H1 (cell line): ENCODE data around the gene PJA1.

Source experiments
- ATF2 ChIP-seq: IDR thresholded peaks from 2 replicates; pipeline ENCODE4 v1.6.1; 2012; ENCODE audit warnings: low read length, inconsistent platforms
- CTCF ChIP-seq, 3 experiments: IDR thresholded peaks; 1 replicate in 2 of 3; 2 replicates in 1 of 3; pipeline versions ENCODE4 v1.5.1 to v1.6.1; 2011; ENCODE audit warnings: low read length in 3 of 3, mild to moderate bottlenecking in 3 of 3, inconsistent platforms in 2 of 3, low read depth in 1 of 3, moderate library complexity in 1 of 3; ENCODE audit not compliant: insufficient read depth in 1 of 3; ENCODE audit errors: control extremely low read depth in 1 of 3
- KDM1A ChIP-seq: fragments of 200-600, 300-600 bp; sonication (generic); IDR thresholded peaks from 2 replicates; pipeline ENCODE4 v1.7.1; 2016; ENCODE audit warnings: mild to moderate bottlenecking, low read length, borderline replicate concordance
- MAX ChIP-seq: IDR thresholded peaks from 2 replicates; pipeline ENCODE4 v1.6.1; 2012; ENCODE audit warnings: inconsistent platforms
- POLR2A ChIP-seq, 2 experiments: IDR thresholded peaks; 1 replicate in 1 of 2; 2 replicates in 1 of 2; pipeline ENCODE4 v1.6.1; 2011; ENCODE audit warnings: low read depth in 2 of 2, low read length in 2 of 2, mild to moderate bottlenecking in 2 of 2; ENCODE audit errors: control extremely low read depth in 1 of 2
- POLR2AphosphoS5 ChIP-seq: IDR thresholded peaks from 2 replicates; pipeline ENCODE4 v1.6.1; 2011; ENCODE audit warnings: low read depth, low read length
- TAF1 ChIP-seq: IDR thresholded peaks from 2 replicates; pipeline ENCODE4 v1.6.1; 2011; ENCODE audit warnings: mild to moderate bottlenecking, low read depth, low read length

GRCh38 chrX:69137371-69138117 is 27.7 kb downstream of the PJA1 start:
- TF ChIP-seq ATF2: no peak
- TF ChIP-seq KDM1A: no peak
- TF ChIP-seq POLR2AphosphoS5: no peak
- TF ChIP-seq CTCF (IDR thresholded peaks at IDR 0.05; ENCODE audit: control extremely low read depth in 1 of 3, insufficient read depth in 1 of 3, low read depth in 1 of 3, low read length in 3 of 3): no peak
- TF ChIP-seq TAF1: no peak
- TF ChIP-seq MAX: no peak
- TF ChIP-seq POLR2A (IDR thresholded peaks at IDR 0.05; ENCODE audit: control extremely low read depth in 1 of 2, low read depth in 2 of 2, low read length in 2 of 2): no peak
